Uterus (tissue), 4 donors: ENCODE data around the gene DLST. TPM values are rescaled to one million over a fixed set of nuclear protein-coding genes. Genes with fewer than 3 reads are reported as not detected.
A peak's percentile ranks its signal among the peaks of the same experiment; 100 is the strongest.

Source experiments
- DNase-seq, 2 donors: peaks; one replicate each; pipeline ENCODE4 v3.0.0-alpha.2; 2019 to 2020
- H3K27ac ChIP-seq, 2 donors: fragments of 200-600 bp; sonication (generic); 1 replicate in 1 of 2; 2 replicates in 1 of 2; pipeline ENCODE4 v1.5.1; 2016 to 2018
- H3K27me3 ChIP-seq, 2 donors: fragments of 200-600 bp; sonication (generic); one replicate each; pipeline ENCODE4 v1.5.1; 2018 to 2019; ENCODE audit warnings: control low read depth in 1 of 2
- H3K36me3 ChIP-seq, 2 donors: fragments of 200-600 bp; sonication (generic); one replicate each; pipeline ENCODE4 v1.5.1; 2019; ENCODE audit warnings: control low read depth in 1 of 2
- H3K4me1 ChIP-seq, 2 donors: fragments of 200-600 bp; sonication (generic); one replicate each; pipeline ENCODE4 v1.5.1; 2018 to 2019; ENCODE audit warnings: control low read depth in 1 of 2
- H3K4me3 ChIP-seq, 2 donors: fragments of 200-600 bp; sonication (generic); 1 replicate in 1 of 2; 2 replicates in 1 of 2; pipeline ENCODE4 v1.5.1; 2018 to 2019; ENCODE audit warnings: mild to moderate bottlenecking in 1 of 2
- H3K9me3 ChIP-seq, 2 donors: fragments of 200-600 bp; sonication (generic); one replicate each; pipeline ENCODE4 v1.5.1; 2019; ENCODE audit warnings: control low read depth in 1 of 2
- CTCF ChIP-seq, 4 experiments: fragments of 200-600 bp in 2 of 4; fragments of 450-650 bp in 2 of 4; sonication (generic) in 2 of 4; IDR thresholded peaks; one replicate each; pipeline ENCODE4 v1.5.1; 2016 to 2019; ENCODE audit warnings: antibody characterized with exemption in 4 of 4, mild to moderate bottlenecking in 2 of 4, moderate library complexity in 1 of 4
- POLR2A ChIP-seq, 2 donors: fragments of 450-650 bp; IDR thresholded peaks; one replicate each; pipeline ENCODE4 v1.6.1; 2016; ENCODE audit warnings: antibody characterized with exemption in 2 of 2, mild to moderate bottlenecking in 1 of 2, moderate library complexity in 1 of 2
- intact Hi-C: fragments of 100-400 bp; cut with DNase I; formaldehyde crosslinking; loops from one replicate; pipeline ENCODE4 v1.15.1; 2023; ENCODE audit warnings: low total_unique reads
- total RNA-seq, 4 donors: library from RNA; depleted of rRNA in 3 of 4; stranded (reverse); fragments of >200 nt in 3 of 4; gene quantifications; one replicate each; pipeline versions ENCODE4 v1.1.0 to v1.2.4, GENCODE V29; 2014 to 2023
- donor health status: DM: yes; HTN: yes; CAD: no.

Gene DLST
- total RNA-seq, 4 donors from 2014 or later = 31.8 to 77.2 (median 62.7) TPM

- TF ChIP-seq POLR2A (IDR thresholded peaks at IDR 0.05) = no peak
- no peak for TF ChIP-seq CTCF (IDR thresholded peaks at IDR 0.05)
- H3K27ac ChIP-seq = peak overlapping the region in 1 of 2 donors; percentile 41
- no peak overlapping the region for H3K4me3 ChIP-seq
- H3K9me3 ChIP-seq = no peaks in the 10 kb centered on the region
- H3K27me3 ChIP-seq = no peaks in the 10 kb centered on the region
- H3K36me3 ChIP-seq = no peaks in the 10 kb centered on the region
- intact Hi-C loops = no loop called here
- no peak for DNase-seq
- H3K4me1 ChIP-seq = peaks cover 0 to 5% of the 10 kb centered on the region in 2 donors
Observed at GRCh38 chr14:74946659-74947281, 65.1 kb downstream of the DLST start.

- TF ChIP-seq CTCF (IDR thresholded peaks at IDR 0.05) (no peak), POLR2A (IDR thresholded peaks at IDR 0.05) (no peak)
- Histone ChIP-seq H3K27ac (no peak overlapping the region), H3K9me3 (no peaks in the 10 kb centered on the region), H3K4me3 (no peak overlapping the region), H3K36me3 (no peaks in the 10 kb centered on the region), H3K4me1 (no peaks in the 10 kb centered on the region), H3K27me3 (no peaks in the 10 kb centered on the region)
- intact Hi-C loops = no loop called here
- no peak for DNase-seq
Observed at GRCh38 chr14:74947353-74948227, 65.9 kb downstream of the DLST start.

DNA sequence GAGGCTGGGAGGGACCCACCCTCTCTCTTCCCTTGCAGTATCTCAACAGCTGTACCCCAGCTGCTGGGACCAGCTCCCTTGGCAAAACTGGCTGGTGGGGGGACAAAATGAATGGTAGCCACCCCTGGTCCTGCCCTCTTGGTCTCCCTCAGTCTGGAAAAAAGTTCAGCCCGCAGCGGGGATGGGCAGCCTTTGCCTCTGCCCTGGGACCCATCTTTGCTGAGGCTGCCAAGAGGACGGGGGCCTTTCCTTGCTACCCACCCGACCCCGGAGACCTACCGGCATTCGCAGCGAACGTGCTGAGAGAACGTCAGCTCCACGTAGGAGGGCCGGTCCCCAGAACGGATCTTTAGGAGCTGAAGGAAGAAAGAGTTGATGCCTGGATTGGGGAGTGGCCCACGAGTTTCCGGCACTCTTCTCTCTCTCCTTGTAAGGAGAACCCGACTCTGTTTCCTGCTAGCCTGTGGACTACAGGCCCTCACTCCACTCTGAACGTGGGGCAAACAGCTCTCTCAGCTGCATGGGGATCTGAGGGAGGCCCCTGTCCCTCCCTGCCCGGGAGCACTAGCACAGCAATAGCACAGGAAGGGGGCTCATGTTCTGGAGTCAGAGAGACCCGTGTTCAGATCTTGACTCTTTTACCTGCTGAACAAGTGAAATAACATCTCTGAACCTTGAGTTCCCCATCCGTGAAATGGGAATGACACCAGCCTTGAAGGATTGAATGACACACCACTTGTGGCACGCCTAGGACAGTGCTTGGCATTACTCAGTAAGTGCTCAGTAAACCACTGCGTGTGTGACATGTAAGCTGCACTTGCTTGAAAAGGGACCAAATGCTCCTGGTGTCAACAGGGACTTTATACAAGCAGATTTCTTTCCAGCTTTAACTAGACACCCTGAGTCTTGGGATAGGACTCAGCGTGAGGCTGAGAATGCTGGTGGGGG lies 66.8 kb downstream of the DLST start:
- intact Hi-C loops = no loop called here

DNA sequence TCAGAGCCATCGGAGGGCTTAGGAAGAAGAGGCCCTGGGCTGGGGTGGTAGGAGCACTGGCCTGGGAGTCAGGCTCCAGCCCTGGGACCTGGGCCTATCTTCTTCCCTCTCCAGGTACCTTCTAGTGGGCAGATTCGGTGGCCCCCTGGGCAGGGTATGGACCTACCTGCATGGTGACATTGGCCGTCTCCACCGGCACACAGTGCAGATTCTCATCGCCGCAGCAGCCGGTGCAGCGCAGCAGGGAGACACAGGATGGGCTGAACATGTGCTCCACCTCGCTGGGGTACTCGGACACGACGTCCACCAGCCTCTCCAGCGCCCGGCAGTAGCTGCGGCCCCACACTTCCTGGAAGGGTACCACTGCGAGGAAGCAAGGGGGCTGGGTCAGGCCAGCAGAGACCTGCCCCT lies 67.5 kb downstream of the DLST start:
- Histone ChIP-seq H3K27me3 (no peaks in the 10 kb centered on the region), H3K36me3 (no peaks in the 10 kb centered on the region), H3K4me3 (no peak overlapping the region), H3K4me1 (no peaks in the 10 kb centered on the region), H3K9me3 (no peaks in the 10 kb centered on the region), H3K27ac (no peak overlapping the region)
- TF ChIP-seq POLR2A (IDR thresholded peaks at IDR 0.05) (no peak), CTCF (IDR thresholded peaks at IDR 0.05) (no peak)
- intact Hi-C loops = no loop called here
- DNase-seq = no peak

More for the DNA sequence above, 66.8 kb downstream of the DLST start:
- no peak overlapping the region for H3K4me3 ChIP-seq
- H3K27ac ChIP-seq = no peak overlapping the region
- no peak for DNase-seq
- no peaks in the 10 kb centered on the region for H3K36me3 ChIP-seq
- no peaks in the 10 kb centered on the region for H3K27me3 ChIP-seq
- TF ChIP-seq POLR2A (IDR thresholded peaks at IDR 0.05) = no peak
- TF ChIP-seq CTCF (IDR thresholded peaks at IDR 0.05) = no peak
- no peaks in the 10 kb centered on the region for H3K4me1 ChIP-seq
- H3K9me3 ChIP-seq = no peaks in the 10 kb centered on the region
